ENCODE results near the gene AGO4.

- TF ChIP-seq POLR2AphosphoS5 (IDR thresholded peaks at IDR 0.05; ENCODE audit: borderline replicate concordance, low read depth, low read length) (no peak), EZH2 (IDR thresholded peaks at IDR 0.05) (no peak), FOXP2 (optimal IDR thresholded peaks at IDR 0.05; ENCODE audit: control extremely low read depth, extremely low read length, insufficient read depth) (no peak)
Measured at GRCh38 chr1:35809114-35810095, 1.6 kb downstream of the AGO4 start.
